Endodermal cell (in vitro differentiated cells): ENCODE results near the gene SOCS7. TPM values are rescaled to one million over a fixed set of nuclear protein-coding genes. Genes with fewer than 3 reads are reported as not detected.

Experiments used
- DNase-seq: peaks from one replicate; pipeline ENCODE4 v3.0.0-alpha.2; 2017
- H3K27ac ChIP-seq: 2 replicates; pipeline ENCODE4 v1.5.1; 2013; ENCODE audit warnings: mild to moderate bottlenecking, low read depth, low read length, moderate library complexity
- H3K27me3 ChIP-seq: 2 replicates; pipeline ENCODE4 v1.6.1; 2013; ENCODE audit warnings: mild to moderate bottlenecking, low read length, moderate library complexity; ENCODE audit not compliant: insufficient read depth, control insufficient read depth, poor library complexity, severe bottlenecking
- H3K36me3 ChIP-seq: 2 replicates; pipeline ENCODE4 v1.7.0; 2013; ENCODE audit warnings: mild to moderate bottlenecking, low read length, moderate library complexity; ENCODE audit not compliant: control insufficient read depth, insufficient read depth
- H3K4me1 ChIP-seq: one replicate; pipeline ENCODE4 v1.7.0; 2013; ENCODE audit warnings: low read length; ENCODE audit not compliant: control insufficient read depth, insufficient read depth
- H3K4me3 ChIP-seq: 2 replicates; pipeline ENCODE4 v1.5.1; 2013; ENCODE audit warnings: mild to moderate bottlenecking, low read length, moderate library complexity
- H3K9ac ChIP-seq: 2 replicates; pipeline ENCODE4 v1.6.1; 2013; ENCODE audit warnings: mild to moderate bottlenecking, low read length, moderate library complexity; ENCODE audit not compliant: poor library complexity, severe bottlenecking; ENCODE audit errors: extremely low read depth
- H3K9me3 ChIP-seq: 2 replicates; pipeline ENCODE4 v1.6.1; 2013; ENCODE audit warnings: mild to moderate bottlenecking, low read length, moderate library complexity; ENCODE audit not compliant: control insufficient read depth
- H3K27ac Mint-ChIP-seq: 2 replicates; pipeline ENCODE4 v1.8.0; 2020; ENCODE audit warnings: mixed read lengths
- H3K27me3 Mint-ChIP-seq: 2 replicates; pipeline ENCODE4 v1.8.0; 2021; ENCODE audit warnings: mild to moderate bottlenecking, mixed read lengths; ENCODE audit not compliant: insufficient read depth
- H3K36me3 Mint-ChIP-seq: 2 replicates; pipeline ENCODE4 v1.8.0; 2020; ENCODE audit warnings: low read depth, mixed read lengths
- H3K4me1 Mint-ChIP-seq: 2 replicates; pipeline ENCODE4 v1.8.0; 2020; ENCODE audit warnings: mixed read lengths
- H3K4me3 Mint-ChIP-seq: 2 replicates; pipeline ENCODE4 v1.8.0; 2020; ENCODE audit warnings: mild to moderate bottlenecking, moderate library complexity, mixed read lengths
- H3K9me3 Mint-ChIP-seq: 2 replicates; pipeline ENCODE4 v1.8.0; 2020; ENCODE audit warnings: mild to moderate bottlenecking, mixed read lengths
- CTCF ChIP-seq: fragments of 200-600 bp; sonication (generic); conservative IDR thresholded peaks from 2 replicates; pipeline ENCODE4 v1.5.0; 2021; ENCODE audit warnings: antibody characterized with exemption, mild to moderate bottlenecking
- WGBS, 2 experiments: methylation state at CpG; one replicate each; pipeline versions ENCODE4 v1.1.5 to v1.1.7; 2013; ENCODE audit warnings: missing lambda C conversion rate in 2 of 2, mixed read lengths in 1 of 2; ENCODE audit not compliant: insufficient coverage in 1 of 2, insufficient read length in 1 of 2; 5-methylcytosine and 5-hydroxymethylcytosine counted together
- total RNA-seq, 2 donors: library from RNA; stranded (reverse); fragmentation: NEBNext Ultra II Directional in 1 of 2; extraction: Animal tissue kit (Norgen Biotek cat#: 25700) in 1 of 2; gene quantifications; 2 replicates in 1 of 2; 3 replicates in 1 of 2; pipeline ENCODE4 v1.2.1, GENCODE V29; 2021

Gene SOCS7
- total RNA-seq, 2 donors from 2014 or later, result 24.4 to 28.1 TPM

- DNase-seq, result no peak
- H3K4me3 Mint-ChIP-seq, result peak overlapping the region; percentile 70
- H3K9me3 Mint-ChIP-seq, result no peaks in the 10 kb centered on the region
- H3K4me1 Mint-ChIP-seq, result peaks cover 52% of the 10 kb centered on the region
- peaks cover 6% of the 10 kb centered on the region for H3K4me1 ChIP-seq
- peaks cover 21% of the 10 kb centered on the region for H3K27me3 ChIP-seq
- H3K27ac ChIP-seq, result no peak overlapping the region
- no peak overlapping the region for H3K27ac Mint-ChIP-seq
- no peaks in the 10 kb centered on the region for H3K9me3 ChIP-seq
- no peaks in the 10 kb centered on the region for H3K36me3 ChIP-seq
- H3K9ac ChIP-seq, result no peak overlapping the region
- peak overlapping the region; percentile 83 for H3K4me3 ChIP-seq
- no peak for TF ChIP-seq CTCF
- 30 to 41% methylated on average over 7 to 8 of the region's 8 CpGs for WGBS, 2 experiments
- no peaks in the 10 kb centered on the region for H3K27me3 Mint-ChIP-seq
- no peaks in the 10 kb centered on the region for H3K36me3 Mint-ChIP-seq
Observed at GRCh38 chr17:38353086-38353604, 1.5 kb downstream of the SOCS7 start.

GRCh38 chr17:38353668-38354067 is 2.0 kb downstream of the SOCS7 start:
- Mint-ChIP-seq H3K9me3 (no peaks in the 10 kb centered on the region), H3K36me3 (no peaks in the 10 kb centered on the region), H3K4me1 (peaks cover 57% of the 10 kb centered on the region), H3K27me3 (no peaks in the 10 kb centered on the region), H3K27ac (no peak overlapping the region), H3K4me3 (peak overlapping the region; percentile 70)
- Histone ChIP-seq H3K9me3 (no peaks in the 10 kb centered on the region), H3K27me3 (peaks cover 21% of the 10 kb centered on the region), H3K4me3 (peak overlapping the region; percentile 83), H3K9ac (no peak overlapping the region), H3K27ac (no peak overlapping the region), H3K4me1 (peaks cover 6% of the 10 kb centered on the region), H3K36me3 (no peaks in the 10 kb centered on the region)
- 92 to 94% methylated on average over 12 to 13 of the region's 13 CpGs for WGBS, 2 experiments
- TF ChIP-seq CTCF, result no peak
- no peak for DNase-seq

GRCh38 chr17:38354466-38354865 is 2.8 kb downstream of the SOCS7 start:
- 92 to 95% methylated on average over 7 of the region's 7 CpGs for WGBS, 2 experiments
- Histone ChIP-seq H3K27ac (no peak overlapping the region), H3K4me3 (peak overlapping the region; percentile 2), H3K9me3 (no peaks in the 10 kb centered on the region), H3K9ac (no peak overlapping the region), H3K27me3 (peaks cover 21% of the 10 kb centered on the region), H3K4me1 (peaks cover 6% of the 10 kb centered on the region), H3K36me3 (no peaks in the 10 kb centered on the region)
- Mint-ChIP-seq H3K9me3 (no peaks in the 10 kb centered on the region), H3K4me1 (peaks cover 57% of the 10 kb centered on the region), H3K4me3 (peak overlapping the region; percentile 70), H3K27me3 (no peaks in the 10 kb centered on the region), H3K36me3 (no peaks in the 10 kb centered on the region), H3K27ac (no peak overlapping the region)
- DNase-seq, result no peak
- no peak for TF ChIP-seq CTCF
